Type B pancreatic cell (in vitro differentiated cells): ENCODE measurements around the gene TMCC1. TPM values are rescaled to one million over a fixed set of nuclear protein-coding genes. Genes with fewer than 3 reads are reported as not detected.

Experiments
- DNase-seq: peaks from one replicate; pipeline ENCODE4 v3.0.0; 2021; ENCODE audit warnings: mixed read lengths; ENCODE audit not compliant: unreplicated experiment; ENCODE audit errors: extremely low spot score
- H3K27ac Mint-ChIP-seq: 2 replicates; pipeline ENCODE4 v1.8.0; 2021; ENCODE audit warnings: mild to moderate bottlenecking, mixed read lengths
- H3K27me3 Mint-ChIP-seq: 2 replicates; pipeline ENCODE4 v1.8.0; 2021; ENCODE audit warnings: mixed read lengths
- H3K36me3 Mint-ChIP-seq: 2 replicates; pipeline ENCODE4 v1.8.0; 2021; ENCODE audit warnings: mixed read lengths
- H3K4me1 Mint-ChIP-seq: one replicate; pipeline ENCODE4 v1.8.0; 2021; ENCODE audit warnings: mixed read lengths; ENCODE audit not compliant: unreplicated experiment
- H3K4me3 Mint-ChIP-seq: 2 replicates; pipeline ENCODE4 v1.8.0; 2021; ENCODE audit warnings: mild to moderate bottlenecking, mixed read lengths
- H3K9me3 Mint-ChIP-seq: 2 replicates; pipeline ENCODE4 v1.8.0; 2021; ENCODE audit warnings: mixed read lengths
- total RNA-seq: library from RNA; stranded (reverse); gene quantifications from 2 replicates; pipeline ENCODE4 v1.2.1, GENCODE V29; 2021; ENCODE audit warnings: low replicate concordance
- TF ChIP-seq, protein P1 (sequence below): fragments of 200-600 bp; sonication (generic); conservative IDR thresholded peaks from 2 replicates; pipeline ENCODE4 v1.5.0; 2021; ENCODE audit warnings: antibody characterized with exemption, mild to moderate bottlenecking

Gene TMCC1
- total RNA-seq, 1 donor from 2014 or later = 46.9 TPM

GRCh38 chr3:129632556-129632955 is 261.0 kb downstream of the TMCC1 start:
- no peak for DNase-seq
- peaks cover 3% of the 10 kb centered on the region for H3K36me3 Mint-ChIP-seq
- peaks cover 3% of the 10 kb centered on the region for H3K27me3 Mint-ChIP-seq
- no peak overlapping the region for H3K4me3 Mint-ChIP-seq
- TF ChIP-seq, protein P1, sequence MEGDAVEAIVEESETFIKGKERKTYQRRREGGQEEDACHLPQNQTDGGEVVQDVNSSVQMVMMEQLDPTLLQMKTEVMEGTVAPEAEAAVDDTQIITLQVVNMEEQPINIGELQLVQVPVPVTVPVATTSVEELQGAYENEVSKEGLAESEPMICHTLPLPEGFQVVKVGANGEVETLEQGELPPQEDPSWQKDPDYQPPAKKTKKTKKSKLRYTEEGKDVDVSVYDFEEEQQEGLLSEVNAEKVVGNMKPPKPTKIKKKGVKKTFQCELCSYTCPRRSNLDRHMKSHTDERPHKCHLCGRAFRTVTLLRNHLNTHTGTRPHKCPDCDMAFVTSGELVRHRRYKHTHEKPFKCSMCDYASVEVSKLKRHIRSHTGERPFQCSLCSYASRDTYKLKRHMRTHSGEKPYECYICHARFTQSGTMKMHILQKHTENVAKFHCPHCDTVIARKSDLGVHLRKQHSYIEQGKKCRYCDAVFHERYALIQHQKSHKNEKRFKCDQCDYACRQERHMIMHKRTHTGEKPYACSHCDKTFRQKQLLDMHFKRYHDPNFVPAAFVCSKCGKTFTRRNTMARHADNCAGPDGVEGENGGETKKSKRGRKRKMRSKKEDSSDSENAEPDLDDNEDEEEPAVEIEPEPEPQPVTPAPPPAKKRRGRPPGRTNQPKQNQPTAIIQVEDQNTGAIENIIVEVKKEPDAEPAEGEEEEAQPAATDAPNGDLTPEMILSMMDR = no peak
- H3K4me1 Mint-ChIP-seq = peaks cover 11% of the 10 kb centered on the region
- H3K9me3 Mint-ChIP-seq = peaks cover 3% of the 10 kb centered on the region
- no peak overlapping the region for H3K27ac Mint-ChIP-seq

DNA sequence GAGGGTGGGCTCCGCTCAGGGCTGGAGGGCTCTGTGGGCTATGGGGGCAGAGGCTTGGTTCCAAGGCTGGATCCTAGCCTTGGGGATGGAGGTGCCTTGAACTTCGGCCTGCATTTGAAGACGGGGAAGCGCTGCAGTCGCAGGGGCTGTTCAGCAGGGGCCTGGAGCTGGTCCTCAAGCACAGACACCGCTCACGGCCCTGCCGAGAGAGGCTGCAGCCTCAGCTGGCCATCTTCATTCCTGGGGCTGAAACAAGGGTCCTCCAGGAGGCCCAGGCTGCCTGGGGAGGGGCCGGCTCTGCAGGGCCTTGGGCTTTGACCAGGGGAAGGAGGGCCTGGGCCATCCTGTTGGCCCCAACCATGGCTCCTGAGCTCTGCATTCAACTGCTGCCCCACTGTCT is 261.5 kb downstream of the TMCC1 start:
- peaks cover 16% of the 10 kb centered on the region for H3K4me1 Mint-ChIP-seq
- no peak overlapping the region for H3K27ac Mint-ChIP-seq
- DNase-seq = no peak
- TF ChIP-seq, protein P1 = no peak
- H3K27me3 Mint-ChIP-seq = peaks cover 3% of the 10 kb centered on the region
- peaks cover 3% of the 10 kb centered on the region for H3K9me3 Mint-ChIP-seq
- peaks cover 3% of the 10 kb centered on the region for H3K36me3 Mint-ChIP-seq
- H3K4me3 Mint-ChIP-seq = no peak overlapping the region

DNA sequence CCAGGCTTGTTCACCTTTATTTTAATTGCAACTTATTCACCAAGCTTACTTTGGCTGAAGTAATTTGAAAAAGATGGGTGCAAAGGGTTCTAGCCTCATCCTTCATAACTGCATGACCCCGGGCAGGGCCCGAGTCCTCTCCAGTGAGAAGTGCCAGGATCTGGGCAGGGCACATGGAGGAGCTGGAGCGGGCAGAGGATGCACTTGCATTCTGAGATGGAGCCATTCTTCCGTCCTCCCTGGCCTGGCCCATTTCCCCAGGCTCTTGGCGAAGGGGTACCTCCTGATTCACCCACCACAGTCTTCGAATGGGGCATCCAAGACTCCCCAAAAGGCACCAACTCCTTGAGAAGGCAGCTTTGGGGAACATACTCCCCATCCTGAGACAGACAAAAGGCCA is 264.5 kb downstream of the TMCC1 start:
- Mint-ChIP-seq H3K27me3 (peaks cover 3% of the 10 kb centered on the region), H3K9me3 (no peaks in the 10 kb centered on the region), H3K36me3 (peaks cover 3% of the 10 kb centered on the region), H3K27ac (no peak overlapping the region), H3K4me1 (peaks cover 30% of the 10 kb centered on the region), H3K4me3 (no peak overlapping the region)
- TF ChIP-seq, protein P1 = no peak
- DNase-seq = no peak

DNA sequence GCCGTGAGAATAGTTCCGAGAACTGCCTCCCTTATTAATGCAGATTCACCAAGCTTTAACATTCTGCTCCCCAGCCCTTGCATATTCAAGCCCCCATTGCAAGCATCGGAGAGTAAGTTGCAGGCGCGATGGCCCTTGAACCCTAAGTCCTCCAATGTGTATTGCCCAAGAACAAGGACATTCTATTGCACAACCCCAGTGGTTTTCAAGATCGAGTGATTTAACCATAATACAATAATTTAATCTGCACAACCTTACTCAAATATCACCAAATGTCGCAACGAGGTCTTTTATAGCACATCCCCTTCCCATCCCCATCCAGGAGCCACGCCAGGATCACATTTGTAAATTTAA is 265.4 kb downstream of the TMCC1 start:
- DNase-seq = no peak
- Mint-ChIP-seq H3K4me3 (peak overlapping the region; percentile 92), H3K9me3 (no peaks in the 10 kb centered on the region), H3K36me3 (peaks cover 3% of the 10 kb centered on the region), H3K27ac (peak overlapping the region; percentile 93), H3K27me3 (peaks cover 3% of the 10 kb centered on the region), H3K4me1 (peaks cover 30% of the 10 kb centered on the region)
- TF ChIP-seq, protein P1 = no peak

- no peaks in the 10 kb centered on the region for H3K9me3 Mint-ChIP-seq
- TF ChIP-seq, protein P1 = peak; percentile 87
- no peak for DNase-seq
- peaks cover 3% of the 10 kb centered on the region for H3K36me3 Mint-ChIP-seq
- peak overlapping the region; percentile 92 for H3K4me3 Mint-ChIP-seq
- H3K4me1 Mint-ChIP-seq = peaks cover 32% of the 10 kb centered on the region
- H3K27me3 Mint-ChIP-seq = peaks cover 3% of the 10 kb centered on the region
- peak overlapping the region; percentile 93 for H3K27ac Mint-ChIP-seq
Measured at GRCh38 chr3:129627350-129628168, 266.0 kb downstream of the TMCC1 start.
